Measurements from ENCODE around the gene LBP.

GRCh38 chr20:38340693-38341092, 5.6 kb upstream of the LBP start:
- TF ChIP-seq CTCF (IDR thresholded peaks at IDR 0.05; ENCODE audit: low read length) (no peak), EZH2 (optimal IDR thresholded peaks at IDR 0.05; ENCODE audit: low read depth, low read length) (no peak), EZH2phosphoT487 (IDR thresholded peaks at IDR 0.05; ENCODE audit: low read length) (no peak)

Data from MM.1S (cell line).